Lower leg skin (tissue), 3 donors: ENCODE data around the gene CDRT15L2.
"Not testable (repeated sequence)": the region's sequence is repeated elsewhere in the genome, so short reads cannot be mapped to it uniquely, and the experiment has no call there.

ENCODE experiments used
- CTCF ChIP-seq, 3 donors: fragments of 450-650 bp; IDR thresholded peaks; one replicate each; pipeline ENCODE4 v1.5.1; 2016; ENCODE audit warnings: antibody characterized with exemption in 3 of 3, mild to moderate bottlenecking in 3 of 3, moderate library complexity in 2 of 3
- POLR2A ChIP-seq, 2 donors: fragments of 450-650 bp; IDR thresholded peaks; one replicate each; pipeline ENCODE4 v1.6.1; 2016 to 2017; ENCODE audit warnings: antibody characterized with exemption in 2 of 2, mild to moderate bottlenecking in 1 of 2, moderate library complexity in 1 of 2

GRCh38 chr17:20591040-20591439 lies 11.5 kb downstream of the CDRT15L2 start:
- TF ChIP-seq CTCF, POLR2A (IDR thresholded peaks at IDR 0.05): not testable (repeated sequence)
